OCI-M1 (cell line): ENCODE results near the gene CACNA1C.

Source experiments
- DNase-seq: peaks from one replicate; lab custom pipeline; 2025; lab: John Stamatoyannopoulos, UW

The CACNA1C gene

DNA sequence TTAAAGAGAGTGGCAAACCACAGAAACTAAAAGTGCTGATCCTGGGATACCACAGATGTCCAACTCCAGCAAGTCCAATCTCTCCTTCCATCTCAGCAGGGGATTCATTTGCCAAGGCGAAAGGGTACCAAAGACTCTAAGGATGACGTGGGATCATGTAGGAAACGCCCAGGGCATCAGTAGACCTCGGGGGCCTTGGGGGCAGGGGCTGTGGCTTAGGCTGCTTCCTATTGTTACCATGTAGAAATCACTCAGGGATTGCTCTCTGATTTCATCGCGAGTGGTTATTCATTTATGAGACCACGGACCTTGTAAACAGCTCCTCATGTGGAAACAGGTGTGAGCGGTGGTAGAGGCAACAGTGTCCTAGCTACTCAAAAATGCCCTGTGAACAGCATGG is 592.7 kb downstream of the CACNA1C start:
- DNase-seq = no peak

DNA sequence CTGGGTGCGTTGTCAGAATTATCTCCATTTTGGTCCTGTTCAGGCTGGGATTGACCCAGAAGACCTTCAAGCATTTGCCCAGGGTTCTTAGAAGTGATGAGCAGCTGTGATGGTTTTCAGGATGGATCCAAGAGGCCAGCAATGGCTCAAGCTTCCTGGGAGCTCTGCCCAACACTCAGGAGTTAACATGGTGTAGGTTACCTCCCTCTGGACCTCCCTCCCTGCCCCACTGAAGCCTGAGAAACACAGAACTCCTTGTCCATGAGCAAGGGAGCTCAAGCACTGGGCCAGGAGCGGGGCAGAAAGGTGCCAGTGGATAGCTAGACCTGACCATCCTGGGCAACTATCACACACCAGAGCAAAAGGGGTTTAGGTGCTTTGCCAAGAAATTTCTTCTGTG is 593.6 kb downstream of the CACNA1C start:
- DNase-seq = no peak

DNA sequence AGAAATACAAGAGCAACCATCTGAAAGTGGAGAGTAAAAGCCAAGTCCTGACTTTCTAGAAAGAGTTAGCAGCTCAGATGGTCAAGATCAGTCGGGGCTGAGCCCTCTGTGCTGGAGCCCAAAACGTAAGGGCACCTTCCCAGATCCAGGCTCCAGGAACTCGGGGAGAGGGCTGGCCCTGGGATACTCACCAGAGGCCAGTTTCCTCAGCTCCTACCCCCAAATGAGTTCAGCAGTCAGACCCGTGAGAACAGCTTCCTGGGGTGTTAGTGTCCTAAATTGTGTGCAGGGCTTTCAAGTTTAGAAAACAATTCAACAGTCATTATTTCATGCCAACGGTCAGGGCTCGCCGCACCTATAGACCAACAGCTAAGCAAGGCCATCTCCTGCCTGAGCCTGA is 594.4 kb downstream of the CACNA1C start:
- no peak for DNase-seq

DNA sequence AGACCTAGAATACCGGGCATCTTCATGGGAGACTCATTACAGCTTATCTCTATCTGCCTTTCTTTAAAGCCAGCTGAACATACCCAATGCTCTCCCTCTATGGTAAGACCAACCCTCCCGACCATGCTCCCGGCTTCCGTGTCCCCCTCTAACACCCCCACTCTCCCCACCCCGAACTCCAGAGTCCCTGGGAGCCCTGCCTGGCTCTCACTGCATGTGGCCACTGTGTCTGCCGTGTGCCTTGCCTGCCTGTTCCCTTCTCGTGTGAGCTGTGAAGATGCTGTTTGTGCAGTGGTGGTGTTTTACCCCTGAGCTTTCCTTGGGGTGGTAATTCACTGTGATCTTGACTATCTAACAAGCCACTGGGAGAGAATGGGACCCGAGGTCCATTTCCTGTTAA is 595.6 kb downstream of the CACNA1C start:
- DNase-seq = no peak

DNA sequence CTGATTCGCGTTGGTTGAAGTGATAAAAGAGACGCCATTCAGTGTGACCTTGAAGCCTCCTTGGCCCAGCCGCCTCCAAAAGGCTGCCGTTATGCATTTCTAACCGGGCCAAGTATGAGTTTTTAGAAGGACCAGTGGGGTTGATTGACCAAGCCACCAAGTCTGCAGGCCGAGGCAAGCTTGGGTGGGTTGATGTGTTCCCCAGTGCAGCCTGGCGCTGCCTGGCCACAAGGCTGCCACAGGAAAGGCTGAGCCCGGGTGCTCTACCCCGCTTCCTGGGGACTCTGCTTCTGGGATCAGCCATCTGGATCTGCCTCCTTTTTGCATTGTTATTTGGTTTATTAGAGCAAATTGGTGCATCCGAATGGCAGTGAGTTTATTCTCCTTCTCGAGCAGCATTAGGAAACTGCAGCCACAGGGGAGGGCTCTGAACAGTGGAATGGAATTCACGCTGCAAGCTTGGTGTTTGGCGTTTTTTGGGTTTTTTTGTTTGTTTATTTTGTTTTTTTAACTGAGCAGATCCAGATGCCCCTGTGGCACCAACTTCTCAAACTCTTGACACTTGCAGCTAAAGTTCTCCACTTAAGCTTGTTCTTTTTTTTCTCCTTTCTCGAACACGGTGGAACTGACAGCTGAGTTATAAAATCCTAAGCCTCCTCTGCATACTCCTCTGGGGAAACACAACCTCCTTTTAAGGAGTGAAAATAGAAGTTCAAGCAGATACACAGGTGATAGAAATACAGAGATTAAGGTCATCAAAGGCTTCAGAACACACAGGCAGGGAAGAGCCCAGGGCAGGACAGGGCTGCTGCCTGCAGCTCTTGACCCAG is 596.6 kb downstream of the CACNA1C start:
- no peak for DNase-seq

DNA sequence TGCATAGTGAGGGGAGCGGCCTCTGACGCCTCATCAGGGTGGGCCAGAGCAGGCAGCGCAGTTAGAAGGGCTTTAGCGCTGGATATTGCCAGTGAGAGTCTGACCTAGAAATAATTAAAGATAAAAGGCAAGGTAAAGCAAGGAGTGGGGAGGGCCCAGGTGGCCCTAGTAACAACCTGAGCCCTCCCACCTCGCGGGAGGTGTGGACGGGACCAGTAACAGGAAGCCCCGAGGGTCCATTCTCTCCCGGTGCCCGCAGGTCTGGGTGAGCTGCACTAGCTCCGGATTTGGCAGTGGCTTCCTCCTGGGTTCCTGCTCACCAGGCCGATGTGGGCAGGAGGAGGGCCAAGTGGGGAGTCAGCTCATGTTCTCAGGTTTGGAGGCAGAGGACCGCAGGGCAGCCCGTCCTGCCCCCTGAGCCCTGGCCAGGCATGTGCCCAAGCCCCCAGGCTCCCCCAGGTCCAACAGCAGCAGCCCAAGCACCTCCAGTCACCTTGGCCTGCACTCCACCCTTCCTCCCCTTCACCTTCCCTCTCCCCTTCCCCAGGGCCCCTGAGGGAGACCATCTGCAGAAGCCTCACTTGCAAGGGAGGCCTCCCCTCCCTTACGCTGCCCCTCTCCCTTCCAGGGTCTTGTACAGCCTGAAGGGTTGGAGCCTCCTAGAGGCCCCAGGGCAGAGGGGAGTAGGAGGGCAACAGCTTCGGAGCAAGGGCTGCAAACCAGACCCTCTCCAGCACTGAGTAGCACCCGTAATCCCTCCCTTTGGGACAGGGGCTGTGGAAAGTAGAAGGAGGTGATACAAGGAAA is 597.7 kb downstream of the CACNA1C start:
- DNase-seq = no peak

DNA sequence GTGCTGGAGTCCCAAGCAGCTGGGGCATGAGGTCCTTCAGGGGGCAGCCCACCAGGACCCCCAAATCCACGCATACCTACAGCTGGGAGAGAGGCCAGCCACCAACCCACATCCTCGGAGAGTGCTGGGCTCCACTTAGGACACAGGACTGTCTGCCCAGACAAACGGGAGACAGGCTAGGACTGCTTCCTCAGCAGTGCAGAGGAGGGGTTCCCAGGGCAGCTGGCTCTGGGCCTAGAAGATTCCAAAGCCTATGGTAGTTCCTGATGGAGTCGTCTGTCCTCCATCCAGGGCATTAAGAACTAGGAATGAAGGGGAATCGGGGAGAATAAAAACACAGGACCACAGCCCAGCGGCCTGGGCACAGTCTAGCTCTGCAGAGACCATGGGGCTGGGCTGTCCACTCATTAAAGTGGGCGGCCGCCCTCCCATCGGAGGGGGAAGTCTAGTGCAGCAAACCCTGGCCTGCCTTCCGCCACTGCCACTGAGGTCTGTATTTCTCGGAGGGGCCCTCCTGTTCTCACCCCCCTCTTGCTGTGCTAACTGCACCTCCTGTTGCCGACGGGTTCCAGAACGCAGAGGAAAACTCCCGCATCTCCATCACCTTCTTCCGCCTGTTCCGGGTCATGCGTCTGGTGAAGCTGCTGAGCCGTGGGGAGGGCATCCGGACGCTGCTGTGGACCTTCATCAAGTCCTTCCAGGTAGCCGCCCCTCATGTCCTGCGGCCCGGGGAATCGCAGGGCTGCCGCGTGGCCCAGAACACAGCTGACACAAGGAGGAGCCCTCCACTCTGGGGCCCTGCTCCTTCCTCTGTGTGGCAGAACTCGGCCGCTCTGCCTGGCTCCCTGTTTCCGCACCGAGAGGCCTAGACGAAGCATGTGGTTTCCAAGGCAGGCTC is 598.5 kb downstream of the CACNA1C start:
- DNase-seq = no peak

DNA sequence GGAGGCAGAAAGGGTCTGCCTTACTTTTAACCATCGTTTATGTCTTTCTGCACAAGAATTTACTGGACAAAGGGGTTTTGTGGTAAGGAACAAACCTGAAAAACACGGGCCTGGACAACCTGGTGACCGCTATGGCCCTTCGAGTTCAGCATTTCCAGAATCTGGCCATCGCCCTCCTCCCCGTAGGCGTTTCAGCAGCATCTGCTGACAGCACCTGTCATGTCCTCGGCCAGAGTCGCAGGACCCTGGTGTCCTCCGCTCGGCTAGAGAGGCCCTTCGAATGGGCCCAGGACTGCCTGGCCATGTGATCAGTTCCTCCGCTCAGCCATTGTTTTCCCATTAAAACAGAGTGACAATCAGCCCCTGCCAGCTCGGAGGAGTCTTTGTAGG is 599.2 kb downstream of the CACNA1C start:
- no peak for DNase-seq

DNA sequence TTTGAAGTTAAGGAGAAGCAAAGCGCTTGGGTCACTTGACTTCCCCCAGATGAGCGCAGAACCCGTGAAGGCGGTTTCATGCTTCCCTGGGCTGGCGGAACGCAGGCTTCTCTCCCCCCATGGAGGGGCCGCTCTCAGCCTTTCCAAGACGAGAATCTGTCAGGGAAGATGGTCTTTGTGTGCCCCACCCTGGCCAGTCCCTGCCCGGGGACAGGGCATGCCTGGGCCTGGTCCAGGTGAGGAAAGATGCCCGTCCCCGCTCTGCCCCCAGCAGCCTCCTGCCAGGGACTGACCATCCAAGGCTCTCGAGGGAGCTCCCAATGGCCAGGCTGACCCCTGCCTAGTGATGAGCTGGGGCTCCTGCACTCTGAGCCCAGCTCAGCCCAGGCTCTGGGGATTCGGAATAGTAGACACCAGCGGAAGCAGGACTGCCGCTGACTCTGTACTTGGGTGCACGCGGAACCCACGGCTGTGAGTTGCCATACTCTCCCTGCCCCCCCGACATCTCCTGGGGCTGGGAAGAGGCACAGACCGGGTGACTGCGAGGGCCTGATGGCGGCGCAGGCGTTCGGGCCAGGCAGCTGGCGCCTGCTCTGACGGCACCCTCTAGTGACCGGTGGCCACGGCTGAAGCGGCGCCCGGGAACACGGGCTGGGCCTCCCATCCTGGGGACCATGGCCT is 599.8 kb downstream of the CACNA1C start:
- DNase-seq = no peak

DNA sequence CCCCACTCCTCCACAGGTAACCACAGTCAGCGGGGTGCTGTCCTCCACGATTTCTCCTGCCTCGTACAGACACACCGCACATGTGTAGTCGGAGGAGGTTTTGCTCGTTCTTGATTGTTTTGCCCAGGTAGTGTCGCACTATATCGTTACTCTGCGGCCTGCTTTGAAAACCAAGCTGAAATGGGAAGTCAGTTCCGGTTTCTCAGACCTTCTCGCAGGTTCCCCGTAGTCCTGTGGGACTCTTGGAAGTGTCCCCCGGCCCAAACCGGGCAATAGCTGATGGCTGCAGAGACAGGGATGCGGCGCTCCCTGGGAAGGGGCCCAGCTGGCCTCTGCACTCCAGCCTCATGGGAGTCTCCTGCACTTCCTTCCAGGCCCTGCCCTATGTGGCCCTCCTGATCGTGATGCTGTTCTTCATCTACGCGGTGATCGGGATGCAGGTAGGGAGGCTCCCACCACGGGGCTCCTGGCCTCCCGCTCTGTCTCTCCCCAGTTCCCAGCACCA is 600.7 kb downstream of the CACNA1C start:
- no peak for DNase-seq

DNA sequence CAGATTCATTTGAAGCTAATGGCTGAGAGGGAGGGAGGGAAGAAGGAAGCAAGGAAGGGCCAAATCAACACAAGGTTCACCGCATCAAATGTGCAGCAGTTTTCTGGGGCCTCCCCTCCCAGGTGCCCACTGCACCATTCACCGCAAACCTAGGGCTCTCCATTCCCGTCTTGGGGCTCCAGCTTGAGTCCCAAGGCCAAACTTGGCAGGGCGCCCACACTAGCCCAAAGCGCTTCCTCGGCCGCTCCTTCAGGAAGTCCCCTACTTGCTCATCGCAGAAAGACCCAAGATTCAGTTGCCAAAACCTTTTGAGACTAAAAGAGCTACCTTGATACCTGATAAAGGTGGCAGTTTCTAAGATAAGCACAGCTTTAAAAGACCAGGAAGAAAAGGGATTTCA is 601.5 kb downstream of the CACNA1C start:
- DNase-seq = no peak

DNA sequence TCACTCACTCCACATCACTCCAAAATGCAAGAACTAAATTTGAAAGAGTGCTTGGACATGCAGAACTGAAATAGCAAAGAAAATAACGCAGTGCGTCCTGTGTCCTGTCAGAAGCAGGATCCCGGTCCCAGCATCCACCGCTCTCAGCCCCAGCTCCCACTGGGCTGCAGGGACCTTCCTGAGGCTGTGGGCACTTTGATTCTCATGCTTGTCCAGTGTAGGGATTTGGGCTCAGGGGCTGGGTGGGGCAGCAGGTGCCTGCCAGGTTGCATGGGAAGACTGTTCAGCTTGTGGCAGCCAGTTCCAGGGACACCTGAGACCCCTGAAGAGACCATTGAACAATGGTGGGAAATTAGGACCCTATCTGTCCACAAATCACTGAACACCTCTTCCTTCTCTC is 602.0 kb downstream of the CACNA1C start:
- DNase-seq = no peak

DNA sequence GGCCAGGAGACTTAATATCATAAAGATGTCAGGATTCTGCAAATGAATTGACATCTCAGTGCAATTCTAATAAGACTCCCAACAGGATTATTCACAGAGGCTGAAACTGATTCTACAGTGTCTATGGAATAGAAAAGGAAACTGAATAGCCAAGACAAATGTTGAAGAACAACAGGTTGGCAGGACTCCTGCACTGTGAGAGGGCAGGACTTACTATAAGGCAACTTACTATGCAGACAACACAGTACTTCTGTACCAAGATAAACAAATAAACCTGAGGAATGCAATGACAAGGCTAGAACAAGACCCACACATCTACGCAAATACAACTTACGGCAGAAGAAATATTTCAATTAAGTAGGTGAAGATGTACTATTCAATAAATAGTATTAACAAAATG is 609.7 kb downstream of the CACNA1C start:
- no peak for DNase-seq

DNA sequence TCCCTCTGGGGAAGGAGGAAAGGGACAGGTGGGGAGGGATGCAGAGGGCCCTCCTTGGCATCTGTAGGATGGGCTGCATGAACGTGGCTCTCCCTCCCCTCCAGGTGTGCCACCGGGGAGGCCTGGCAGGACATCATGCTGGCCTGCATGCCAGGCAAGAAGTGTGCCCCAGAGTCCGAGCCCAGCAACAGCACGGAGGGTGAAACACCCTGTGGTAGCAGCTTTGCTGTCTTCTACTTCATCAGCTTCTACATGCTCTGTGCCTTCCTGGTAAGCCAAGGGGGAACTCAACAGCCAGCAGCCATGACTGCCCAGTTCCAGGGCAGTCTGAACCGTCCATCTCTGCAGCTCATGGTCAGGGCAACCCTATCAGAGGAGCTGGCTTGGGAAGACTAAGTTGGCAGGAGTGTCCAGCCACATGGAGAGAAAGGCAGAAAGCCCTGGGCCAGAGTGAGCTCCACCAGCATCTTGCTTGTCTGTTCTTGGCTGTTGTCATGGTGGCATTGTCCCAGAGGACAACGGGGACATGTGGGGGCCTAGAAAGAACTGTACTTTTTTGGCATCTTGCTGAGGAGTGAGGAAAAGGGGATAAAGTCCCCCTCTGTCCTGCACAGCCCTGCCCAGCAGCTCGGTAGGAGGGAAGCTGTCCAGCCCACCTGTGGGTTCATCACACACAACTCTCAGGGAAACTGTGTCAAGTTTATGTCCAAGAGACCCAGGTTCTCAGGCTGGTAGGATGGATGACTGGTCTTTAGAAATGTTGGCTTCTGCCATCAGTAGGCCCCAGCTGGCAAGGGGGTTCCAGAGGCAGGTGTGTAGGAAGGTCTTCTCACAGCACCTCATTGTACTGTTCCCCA is 612.2 kb downstream of the CACNA1C start:
- no peak for DNase-seq

DNA sequence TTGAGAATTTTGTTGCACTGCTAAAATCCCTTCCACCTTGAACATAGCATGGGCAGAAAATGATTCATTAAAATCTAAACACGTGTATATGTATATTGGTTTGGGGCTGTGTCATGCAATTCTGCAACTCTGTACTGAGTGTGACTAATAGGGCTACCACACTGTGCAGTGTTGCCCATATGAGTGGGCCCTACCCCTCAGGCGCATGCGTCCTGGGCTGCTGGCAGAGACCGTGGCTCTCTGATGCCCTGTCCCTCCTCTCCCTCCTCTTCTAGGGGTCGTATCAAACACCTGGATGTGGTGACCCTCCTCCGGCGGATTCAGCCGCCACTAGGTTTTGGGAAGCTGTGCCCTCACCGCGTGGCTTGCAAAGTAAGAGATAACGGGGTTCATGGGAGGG is 613.6 kb downstream of the CACNA1C start:
- no peak for DNase-seq

DNA sequence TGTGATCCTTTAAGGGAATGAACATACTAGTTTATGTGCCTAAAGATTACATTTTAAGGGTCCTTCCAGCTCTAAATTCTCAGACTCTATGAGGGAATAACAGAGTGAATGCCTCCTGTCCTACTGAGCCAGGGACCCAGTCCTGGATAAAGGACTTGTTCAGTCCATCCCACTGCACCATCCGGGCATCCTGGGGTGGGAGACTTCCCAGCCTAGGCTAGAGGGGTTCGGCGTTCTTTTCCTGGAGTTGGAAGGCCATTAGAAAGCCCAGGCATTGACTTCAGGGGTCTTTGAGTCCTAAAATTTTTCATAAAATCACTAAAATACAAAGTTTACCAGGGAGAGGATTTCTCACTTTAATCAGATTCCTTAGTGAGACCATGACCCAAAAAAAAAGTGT is 614.1 kb downstream of the CACNA1C start:
- DNase-seq = no peak

DNA sequence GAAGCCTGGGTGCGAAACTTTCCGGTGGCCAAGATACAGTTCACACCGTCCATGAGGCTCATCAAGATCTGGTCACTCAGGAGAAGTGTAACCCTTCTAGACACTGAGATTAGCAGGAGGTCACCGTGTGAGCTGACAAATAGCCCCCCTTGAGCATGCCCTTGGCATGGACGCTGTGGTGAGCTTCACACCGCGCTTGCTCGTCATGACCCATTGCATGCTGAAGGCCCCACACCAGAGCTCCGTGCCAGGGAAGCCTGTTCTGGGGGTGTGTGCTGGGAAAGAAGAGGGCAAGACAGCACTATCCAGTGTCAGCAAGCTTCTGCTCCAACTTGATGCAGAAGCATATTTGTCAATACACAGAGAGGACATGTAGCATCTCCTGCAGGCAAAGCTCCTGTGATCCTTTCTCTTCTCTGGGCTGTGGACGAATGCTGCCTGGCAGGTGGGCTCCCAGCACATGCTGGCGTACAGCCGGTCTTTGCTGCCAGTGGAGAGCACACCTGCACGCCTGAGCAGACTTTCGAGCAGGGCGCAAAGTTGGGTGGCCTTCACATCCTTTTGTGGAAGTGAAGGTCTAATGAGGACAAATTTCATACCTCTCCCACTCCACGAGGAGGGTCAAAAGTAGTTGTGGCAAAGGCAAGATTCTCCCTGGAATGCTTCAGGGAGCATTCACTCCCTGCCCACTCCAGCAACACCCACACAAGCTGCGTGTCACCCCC is 615.1 kb downstream of the CACNA1C start:
- no peak for DNase-seq

DNA sequence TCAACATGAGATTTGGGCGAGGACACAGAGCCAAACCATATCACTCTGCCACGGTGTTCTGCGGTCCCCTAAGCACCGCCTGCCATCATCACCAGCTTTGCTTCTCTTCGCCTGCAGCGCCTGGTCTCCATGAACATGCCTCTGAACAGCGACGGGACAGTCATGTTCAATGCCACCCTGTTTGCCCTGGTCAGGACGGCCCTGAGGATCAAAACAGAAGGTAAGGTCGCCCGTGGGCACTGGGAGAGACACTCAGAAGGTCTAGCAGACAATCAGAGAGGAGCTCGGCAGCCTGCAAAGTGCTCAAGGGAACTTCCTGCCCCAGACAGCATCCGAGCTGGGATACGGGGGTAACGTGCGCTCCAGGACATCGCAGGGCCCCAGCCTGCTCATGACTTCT is 616.0 kb downstream of the CACNA1C start:
- no peak for DNase-seq

DNA sequence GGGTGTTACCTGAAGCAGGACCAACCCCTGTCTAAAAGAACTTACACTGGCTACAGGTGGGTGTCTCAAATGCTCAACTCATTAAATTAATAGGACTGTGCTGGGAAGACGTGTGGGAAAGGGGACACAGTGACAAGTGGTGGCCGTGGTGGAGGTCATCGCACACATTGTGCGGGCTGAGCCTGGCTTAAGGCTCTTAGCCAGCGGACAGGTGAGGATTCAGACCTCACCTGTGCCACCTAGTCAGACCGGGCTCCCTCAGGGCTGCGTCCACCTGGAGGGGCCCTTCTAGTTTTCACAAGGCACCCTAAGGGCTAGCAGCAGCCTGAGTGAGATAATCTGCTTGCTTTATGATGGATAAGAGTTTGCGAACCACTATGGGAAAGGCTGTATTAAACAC is 616.8 kb downstream of the CACNA1C start:
- no peak for DNase-seq

DNA sequence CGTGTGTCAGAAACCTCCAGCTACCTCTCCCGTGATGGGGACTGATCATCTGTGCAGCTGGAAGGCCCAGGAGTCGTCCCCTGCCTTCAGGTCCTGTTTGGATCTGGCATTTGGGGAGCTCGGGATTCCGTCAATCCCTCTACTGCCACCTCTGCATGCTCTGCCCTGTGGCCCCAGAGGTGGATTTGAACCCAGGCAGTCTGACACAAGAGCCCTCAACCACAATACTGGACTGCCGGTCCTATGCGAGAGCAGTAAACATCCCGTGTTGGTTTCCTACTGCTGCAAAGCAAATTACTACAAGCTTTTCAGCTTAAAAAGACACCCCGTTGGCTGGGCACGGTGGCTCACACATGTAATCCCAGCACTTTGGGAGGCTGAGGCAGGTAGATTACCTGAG is 620.1 kb downstream of the CACNA1C start:
- DNase-seq = no peak
